ENCODE measurements around the gene ECD.
A peak's percentile ranks its signal among the peaks of the same experiment; 100 is the strongest.

Gene ECD

GRCh38 chr10:73099141-73099540 is 68.7 kb downstream of the ECD start:
- DNase-seq (ENCODE audit: insufficient read length, low spot score): no peak

GRCh38 chr10:73097305-73097670 is 70.5 kb downstream of the ECD start:
- DNase-seq (ENCODE audit: insufficient read length, low spot score) (no peak), FAIRE-seq (no peak)
- TF ChIP-seq POLR2A (IDR thresholded peaks at IDR 0.05; ENCODE audit: low read depth, low read length): no peak

More at GRCh38 chr10:73099141-73099540, 68.7 kb downstream of the ECD start:
- TF ChIP-seq POLR2A (IDR thresholded peaks at IDR 0.05; ENCODE audit: low read depth, low read length): no peak
- no peak for FAIRE-seq

- TF ChIP-seq POLR2A (IDR thresholded peaks at IDR 0.05; ENCODE audit: low read depth, low read length): peak; percentile 100
- FAIRE-seq: peak; percentile 98
- peak; percentile 97 for DNase-seq (ENCODE audit: insufficient read length, low spot score)
Measured at GRCh38 chr10:73096449-73097304, 71.1 kb downstream of the ECD start, which contains the start of gene P4HA1. Gene P4HA1 (minus strand): TSS chr10:73096866. CDS start chr10:73074883, 21,983 bp downstream.

GRCh38 chr10:73096041-73096448 is 71.8 kb downstream of the ECD start:
- DNase-seq (ENCODE audit: insufficient read length, low spot score): peak; percentile 53
- peak; percentile 54 for TF ChIP-seq POLR2A (IDR thresholded peaks at IDR 0.05; ENCODE audit: low read depth, low read length)
- no peak for FAIRE-seq

GRCh38 chr10:73095481-73096021 is 72.3 kb downstream of the ECD start:
- DNase-seq (ENCODE audit: insufficient read length, low spot score) (no peak), FAIRE-seq (peak; percentile 89)
- 0 out of 2 replicates have a peak, but pooled peaks have one; percentile 18 for TF ChIP-seq POLR2A (IDR thresholded peaks at IDR 0.05; ENCODE audit: low read depth, low read length)

- DNase-seq (ENCODE audit: insufficient read length, low spot score) (no peak), FAIRE-seq (no peak)
- TF ChIP-seq POLR2A (IDR thresholded peaks at IDR 0.05; ENCODE audit: low read depth, low read length): no peak
Measured at GRCh38 chr10:73094986-73095480, 72.8 kb downstream of the ECD start.

- no peak for TF ChIP-seq POLR2A (IDR thresholded peaks at IDR 0.05; ENCODE audit: low read depth, low read length)
- DNase-seq (ENCODE audit: insufficient read length, low spot score) (no peak), FAIRE-seq (peak; percentile 78)
Measured at GRCh38 chr10:73093922-73094850, 73.6 kb downstream of the ECD start.

- no peak for DNase-seq (ENCODE audit: insufficient read length, low spot score)
- no peak for TF ChIP-seq POLR2A (IDR thresholded peaks at IDR 0.05; ENCODE audit: low read depth, low read length)
- no peak for FAIRE-seq
Measured at GRCh38 chr10:73092830-73093229, 75.0 kb downstream of the ECD start.

- FAIRE-seq: peak; percentile 20
- DNase-seq (ENCODE audit: insufficient read length, low spot score): no peak
- TF ChIP-seq POLR2A (IDR thresholded peaks at IDR 0.05; ENCODE audit: low read depth, low read length): no peak
Measured at GRCh38 chr10:73088304-73088703, 79.5 kb downstream of the ECD start.

- DNase-seq (ENCODE audit: insufficient read length, low spot score): no peak
- no peak for TF ChIP-seq POLR2A (IDR thresholded peaks at IDR 0.05; ENCODE audit: low read depth, low read length)
- FAIRE-seq: no peak
Measured at GRCh38 chr10:73086816-73087215, 81.0 kb downstream of the ECD start.

- no peak for DNase-seq (ENCODE audit: insufficient read length, low spot score)
- no peak for TF ChIP-seq POLR2A (IDR thresholded peaks at IDR 0.05; ENCODE audit: low read depth, low read length)
- no peak for FAIRE-seq
Measured at GRCh38 chr10:73084209-73084608, 83.6 kb downstream of the ECD start.
